ENCODE data around the gene DUSP22.

Gene DUSP22

DNA sequence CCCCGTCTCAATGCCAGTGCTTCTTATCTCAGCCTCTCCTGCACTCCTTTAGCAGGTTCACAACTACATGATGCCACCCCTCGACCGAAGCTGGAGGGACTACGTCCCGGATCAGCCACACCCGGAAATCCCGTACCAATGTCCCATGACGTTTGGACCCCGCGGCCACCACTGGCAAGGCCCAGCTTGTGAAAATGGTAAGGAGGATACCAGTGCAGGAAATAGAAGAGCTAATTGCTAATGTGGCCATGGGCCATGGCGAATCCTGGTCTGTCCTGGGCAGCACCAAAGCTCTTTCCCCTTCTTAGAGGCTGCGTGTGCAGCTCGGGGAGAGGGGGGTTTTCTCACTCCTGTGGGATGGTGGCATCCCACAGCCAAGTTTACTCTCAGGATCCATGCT, 104.8 kb downstream of the DUSP22 start:
- H3K36me3 ChIP-seq (ENCODE audit: insufficient read depth, low read length): no peaks in the 10 kb centered on the region

DNA sequence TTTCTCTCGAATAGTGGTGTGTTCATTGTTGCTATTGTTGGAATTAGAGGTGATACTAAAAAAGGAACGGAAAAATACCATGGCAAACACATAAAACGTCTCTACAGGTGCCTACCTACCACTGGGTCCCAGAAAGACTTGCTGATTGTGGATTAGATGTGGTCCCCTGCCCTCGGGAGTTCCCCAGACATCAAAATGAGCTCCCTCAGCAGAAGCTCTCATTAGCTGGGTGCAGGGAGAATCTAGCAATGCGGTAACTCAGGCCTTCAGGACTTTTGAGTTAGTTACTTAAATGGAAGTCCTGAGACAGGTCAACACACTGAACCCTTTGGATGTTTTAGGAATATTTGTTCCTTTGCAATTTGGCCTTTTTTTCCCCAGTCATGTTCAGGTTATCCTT, 105.3 kb downstream of the DUSP22 start:
- Histone ChIP-seq H3K9ac (ENCODE audit: low read depth, low read length) (no peak overlapping the region), H3K4me3 (ENCODE audit: low read depth in 1 of 2, low read length in 2 of 2) (no peak overlapping the region), H3K36me3 (ENCODE audit: insufficient read depth, low read length) (no peaks in the 10 kb centered on the region), H4K20me1 (ENCODE audit: insufficient read depth, low read length) (no peaks in the 10 kb centered on the region), H3K4me1 (ENCODE audit: insufficient read depth, low read length) (no peaks in the 10 kb centered on the region), H3K79me2 (ENCODE audit: insufficient read depth, low read length) (no peaks in the 10 kb centered on the region), H3K27me3 (ENCODE audit: insufficient read depth, low read length, poor library complexity) (peaks cover 7% of the 10 kb centered on the region), H3K9me3 (ENCODE audit: insufficient read depth, low read length, severe bottlenecking) (no peaks in the 10 kb centered on the region), H3K27ac (ENCODE audit: low read length) (no peak overlapping the region), H3K4me2 (ENCODE audit: insufficient read depth, low read length) (no peak overlapping the region), H2AFZ (ENCODE audit: low read depth, low read length) (no peak overlapping the region)
- TF ChIP-seq, protein P1, sequence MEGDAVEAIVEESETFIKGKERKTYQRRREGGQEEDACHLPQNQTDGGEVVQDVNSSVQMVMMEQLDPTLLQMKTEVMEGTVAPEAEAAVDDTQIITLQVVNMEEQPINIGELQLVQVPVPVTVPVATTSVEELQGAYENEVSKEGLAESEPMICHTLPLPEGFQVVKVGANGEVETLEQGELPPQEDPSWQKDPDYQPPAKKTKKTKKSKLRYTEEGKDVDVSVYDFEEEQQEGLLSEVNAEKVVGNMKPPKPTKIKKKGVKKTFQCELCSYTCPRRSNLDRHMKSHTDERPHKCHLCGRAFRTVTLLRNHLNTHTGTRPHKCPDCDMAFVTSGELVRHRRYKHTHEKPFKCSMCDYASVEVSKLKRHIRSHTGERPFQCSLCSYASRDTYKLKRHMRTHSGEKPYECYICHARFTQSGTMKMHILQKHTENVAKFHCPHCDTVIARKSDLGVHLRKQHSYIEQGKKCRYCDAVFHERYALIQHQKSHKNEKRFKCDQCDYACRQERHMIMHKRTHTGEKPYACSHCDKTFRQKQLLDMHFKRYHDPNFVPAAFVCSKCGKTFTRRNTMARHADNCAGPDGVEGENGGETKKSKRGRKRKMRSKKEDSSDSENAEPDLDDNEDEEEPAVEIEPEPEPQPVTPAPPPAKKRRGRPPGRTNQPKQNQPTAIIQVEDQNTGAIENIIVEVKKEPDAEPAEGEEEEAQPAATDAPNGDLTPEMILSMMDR (IDR thresholded peaks at IDR 0.05; ENCODE audit: borderline replicate concordance, extremely low read depth, low read length, poor library complexity, severe bottlenecking): no peak
- TF ChIP-seq EZH2 (IDR thresholded peaks at IDR 0.05; ENCODE audit: borderline replicate concordance, low read depth, low read length, severe bottlenecking): no peak
- ATAC-seq (ENCODE audit: insufficient read depth, low read depth) (no peak), DNase-seq (no peak)

More for the DNA sequence above, 104.8 kb downstream of the DUSP22 start:
- Histone ChIP-seq H3K9me3 (ENCODE audit: insufficient read depth, low read length, severe bottlenecking) (no peaks in the 10 kb centered on the region), H2AFZ (ENCODE audit: low read depth, low read length) (no peak overlapping the region), H3K27me3 (ENCODE audit: insufficient read depth, low read length, poor library complexity) (peaks cover 7% of the 10 kb centered on the region), H3K79me2 (ENCODE audit: insufficient read depth, low read length) (no peaks in the 10 kb centered on the region), H3K27ac (ENCODE audit: low read length) (no peak overlapping the region), H4K20me1 (ENCODE audit: insufficient read depth, low read length) (no peaks in the 10 kb centered on the region), H3K9ac (ENCODE audit: low read depth, low read length) (no peak overlapping the region), H3K4me1 (ENCODE audit: insufficient read depth, low read length) (no peaks in the 10 kb centered on the region), H3K4me2 (ENCODE audit: insufficient read depth, low read length) (no peak overlapping the region), H3K4me3 (ENCODE audit: low read depth in 1 of 2, low read length in 2 of 2) (no peak overlapping the region)
- no peak for TF ChIP-seq EZH2 (IDR thresholded peaks at IDR 0.05; ENCODE audit: borderline replicate concordance, low read depth, low read length, severe bottlenecking)
- TF ChIP-seq, protein P1 (IDR thresholded peaks at IDR 0.05; ENCODE audit: borderline replicate concordance, extremely low read depth, low read length, poor library complexity, severe bottlenecking): no peak
- DNase-seq (no peak), ATAC-seq (ENCODE audit: insufficient read depth, low read depth) (no peak)

DNA sequence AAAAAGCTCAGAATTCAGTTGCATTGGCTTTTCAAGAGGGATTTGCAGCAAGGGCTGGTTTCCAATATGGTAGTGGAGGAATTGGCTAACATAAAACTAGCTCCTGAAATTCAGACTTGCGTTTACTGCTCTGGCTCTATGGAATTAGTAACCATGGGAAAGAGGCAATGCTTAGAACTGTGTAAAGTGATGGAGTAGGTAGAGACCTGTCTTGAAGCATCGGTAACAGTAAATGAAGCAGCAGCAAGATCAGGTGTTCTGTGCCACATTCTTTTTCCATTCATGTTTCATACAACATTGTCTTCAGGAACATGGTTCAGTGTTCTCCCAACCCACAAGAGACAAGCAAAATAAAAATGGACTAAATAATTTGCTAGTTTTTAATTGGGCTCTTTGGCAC, 105.8 kb downstream of the DUSP22 start:
- no peak for ATAC-seq (ENCODE audit: insufficient read depth, low read depth)
- Histone ChIP-seq H3K4me3 (ENCODE audit: low read depth in 1 of 2, low read length in 2 of 2) (no peak overlapping the region), H3K4me2 (ENCODE audit: insufficient read depth, low read length) (no peak overlapping the region), H4K20me1 (ENCODE audit: insufficient read depth, low read length) (no peaks in the 10 kb centered on the region), H3K36me3 (ENCODE audit: insufficient read depth, low read length) (no peaks in the 10 kb centered on the region), H2AFZ (ENCODE audit: low read depth, low read length) (no peak overlapping the region), H3K27ac (ENCODE audit: low read length) (no peak overlapping the region), H3K9ac (ENCODE audit: low read depth, low read length) (no peak overlapping the region), H3K79me2 (ENCODE audit: insufficient read depth, low read length) (no peaks in the 10 kb centered on the region), H3K4me1 (ENCODE audit: insufficient read depth, low read length) (no peaks in the 10 kb centered on the region), H3K27me3 (ENCODE audit: insufficient read depth, low read length, poor library complexity) (peaks cover 7% of the 10 kb centered on the region), H3K9me3 (ENCODE audit: insufficient read depth, low read length, severe bottlenecking) (no peaks in the 10 kb centered on the region)
- DNase-seq: no peak
- TF ChIP-seq, protein P1 (IDR thresholded peaks at IDR 0.05; ENCODE audit: borderline replicate concordance, extremely low read depth, low read length, poor library complexity, severe bottlenecking): no peak
- no peak for TF ChIP-seq EZH2 (IDR thresholded peaks at IDR 0.05; ENCODE audit: borderline replicate concordance, low read depth, low read length, severe bottlenecking)

DNA sequence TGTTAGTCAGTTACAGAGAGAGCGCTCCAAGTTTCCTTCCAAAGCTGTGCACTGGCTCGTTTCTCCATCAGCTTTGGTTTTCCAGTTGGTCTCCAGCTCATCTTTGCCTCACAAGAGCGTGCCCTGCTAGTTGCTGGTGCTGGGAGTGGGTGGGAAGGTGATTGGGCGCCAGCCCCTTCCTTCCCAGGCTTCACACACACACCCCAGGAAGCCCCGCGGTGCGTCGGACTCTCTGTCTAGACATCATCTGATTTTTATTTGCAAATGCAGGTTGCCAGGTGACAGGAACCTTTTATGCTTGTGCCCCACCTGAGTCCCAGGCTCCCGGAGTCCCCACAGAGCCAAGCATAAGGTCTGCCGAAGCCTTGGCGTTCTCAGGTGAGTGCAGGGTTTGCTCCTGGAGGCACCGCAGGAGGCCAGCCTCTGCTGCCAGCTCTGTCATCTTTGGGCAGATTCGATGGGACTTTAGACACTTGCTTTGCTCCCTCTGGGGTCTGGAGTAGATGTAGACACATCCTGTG, 106.3 kb downstream of the DUSP22 start:
- H2AFZ ChIP-seq (ENCODE audit: low read depth, low read length): no peak overlapping the region
- no peaks in the 10 kb centered on the region for H3K79me2 ChIP-seq (ENCODE audit: insufficient read depth, low read length)
- H3K9me3 ChIP-seq (ENCODE audit: insufficient read depth, low read length, severe bottlenecking): no peaks in the 10 kb centered on the region
- DNase-seq: no peak
- no peak overlapping the region for H3K27ac ChIP-seq (ENCODE audit: low read length)
- H3K4me1 ChIP-seq (ENCODE audit: insufficient read depth, low read length): no peaks in the 10 kb centered on the region
- TF ChIP-seq, protein P1 (IDR thresholded peaks at IDR 0.05; ENCODE audit: borderline replicate concordance, extremely low read depth, low read length, poor library complexity, severe bottlenecking): no peak
- TF ChIP-seq EZH2 (IDR thresholded peaks at IDR 0.05; ENCODE audit: borderline replicate concordance, low read depth, low read length, severe bottlenecking): no peak
- no peak for ATAC-seq (ENCODE audit: insufficient read depth, low read depth)
- H3K36me3 ChIP-seq (ENCODE audit: insufficient read depth, low read length): no peaks in the 10 kb centered on the region
- no peaks in the 10 kb centered on the region for H4K20me1 ChIP-seq (ENCODE audit: insufficient read depth, low read length)
- no peak overlapping the region for H3K9ac ChIP-seq (ENCODE audit: low read depth, low read length)
- no peak overlapping the region for H3K4me2 ChIP-seq (ENCODE audit: insufficient read depth, low read length)
- H3K27me3 ChIP-seq (ENCODE audit: insufficient read depth, low read length, poor library complexity): peaks cover 7% of the 10 kb centered on the region
- H3K4me3 ChIP-seq (ENCODE audit: low read depth in 1 of 2, low read length in 2 of 2): no peak overlapping the region

Measured in DND-41 (cell line).